Astrocyte (in vitro differentiated cells and primary cell): ENCODE data around the gene MCEE.

Source experiments
- EZH2 ChIP-seq: IDR thresholded peaks from 2 replicates; pipeline ENCODE4 v1.6.1; 2012; ENCODE audit warnings: mild to moderate bottlenecking, low read length, inconsistent platforms; ENCODE audit not compliant: insufficient read depth
- TF ChIP-seq, protein P1 (sequence below): IDR thresholded peaks from 2 replicates; pipeline ENCODE4 v1.5.1; 2011; ENCODE audit warnings: low read depth, mild to moderate bottlenecking, inconsistent platforms, low read length, moderate library complexity; ENCODE audit not compliant: insufficient read depth

GRCh38 chr2:71122387-71123298 is 7.4 kb downstream of the MCEE start:
- TF ChIP-seq, protein P1, sequence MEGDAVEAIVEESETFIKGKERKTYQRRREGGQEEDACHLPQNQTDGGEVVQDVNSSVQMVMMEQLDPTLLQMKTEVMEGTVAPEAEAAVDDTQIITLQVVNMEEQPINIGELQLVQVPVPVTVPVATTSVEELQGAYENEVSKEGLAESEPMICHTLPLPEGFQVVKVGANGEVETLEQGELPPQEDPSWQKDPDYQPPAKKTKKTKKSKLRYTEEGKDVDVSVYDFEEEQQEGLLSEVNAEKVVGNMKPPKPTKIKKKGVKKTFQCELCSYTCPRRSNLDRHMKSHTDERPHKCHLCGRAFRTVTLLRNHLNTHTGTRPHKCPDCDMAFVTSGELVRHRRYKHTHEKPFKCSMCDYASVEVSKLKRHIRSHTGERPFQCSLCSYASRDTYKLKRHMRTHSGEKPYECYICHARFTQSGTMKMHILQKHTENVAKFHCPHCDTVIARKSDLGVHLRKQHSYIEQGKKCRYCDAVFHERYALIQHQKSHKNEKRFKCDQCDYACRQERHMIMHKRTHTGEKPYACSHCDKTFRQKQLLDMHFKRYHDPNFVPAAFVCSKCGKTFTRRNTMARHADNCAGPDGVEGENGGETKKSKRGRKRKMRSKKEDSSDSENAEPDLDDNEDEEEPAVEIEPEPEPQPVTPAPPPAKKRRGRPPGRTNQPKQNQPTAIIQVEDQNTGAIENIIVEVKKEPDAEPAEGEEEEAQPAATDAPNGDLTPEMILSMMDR: no peak
- TF ChIP-seq EZH2: no peak
